H9 (cell line): ENCODE results near the gene RAB14. TPM values are rescaled to one million over a fixed set of nuclear protein-coding genes. Genes with fewer than 3 reads are reported as not detected.

Experiments
- total RNA-seq: library from RNA; stranded (reverse); gene quantifications from 2 replicates; pipeline ENCODE4 v1.2.1, GENCODE V29; 2021

The RAB14 gene
- total RNA-seq, 1 experiment from 2014 or later, result 33.6 TPM

Other genes with a start within 250 kb of the RAB14 start
- 0.20 and 0.74 TPM in 2 replicates for gene C5, start 151.6 kb downstream of the RAB14 start, total RNA-seq
- gene CNTRL, start 126.9 kb downstream of the RAB14 start, total RNA-seq, result 11.6 and 14.2 TPM in 2 replicates
- 12.9 and 14.9 TPM in 2 replicates for gene GSN, start 66.3 kb upstream of the RAB14 start, total RNA-seq
- 14.5 and 15.3 TPM in 2 replicates for gene STOM, start 168.4 kb upstream of the RAB14 start, total RNA-seq